GM19397 (cell line): ENCODE measurements around the gene STING1.

Source experiments
- ATAC-seq: cut with Tn5 transposase; IDR thresholded peaks from one replicate; pipeline ENCODE4 v1.9.1; 2021; ENCODE audit warnings: mild to moderate bottlenecking, moderate library complexity; ENCODE audit not compliant: unreplicated experiment

Gene STING1

GRCh38 chr5:139468421-139468931, 14.1 kb downstream of the STING1 start:
- ATAC-seq, result no peak

DNA sequence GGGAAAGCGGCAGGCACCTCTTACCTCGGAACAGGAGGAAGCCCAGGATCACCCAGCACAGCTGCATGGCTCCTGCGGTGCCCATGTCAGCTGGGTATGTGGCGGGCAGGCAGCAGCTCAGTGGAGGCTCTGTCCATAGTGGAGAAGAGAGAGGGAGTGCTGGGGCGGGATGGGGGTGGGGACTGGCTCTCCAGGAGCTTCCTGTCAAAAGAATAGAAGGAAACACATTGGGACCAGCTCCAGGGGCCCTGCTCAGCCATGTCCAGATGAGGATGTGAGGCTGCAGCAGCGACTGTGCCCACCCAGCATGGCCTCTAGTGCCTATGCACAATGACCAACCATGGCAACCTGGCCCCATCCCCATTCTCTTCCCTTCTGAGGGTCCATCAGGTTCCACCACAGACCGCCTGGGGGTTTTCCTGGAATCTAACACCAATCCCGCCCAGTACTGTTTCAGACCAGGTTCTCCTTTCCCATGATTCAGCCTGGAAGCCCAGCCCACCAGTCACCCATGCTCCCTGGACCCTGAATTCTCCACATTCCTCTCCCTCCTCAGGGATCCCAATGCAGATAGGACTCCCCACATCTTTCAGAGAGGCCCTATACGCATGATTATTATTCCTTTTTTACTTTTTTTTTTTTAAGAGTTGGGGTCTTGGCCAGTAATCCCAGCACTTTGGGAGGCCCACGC, 19.8 kb downstream of the STING1 start, which contains the start of gene ECSCR:
Gene ECSCR (minus strand): TSS at position 158 of the 691 bp plus-strand sequence. CDS start 73 bp downstream, at position 85.
- no peak for ATAC-seq

GRCh38 chr5:139461698-139462097, 20.9 kb downstream of the STING1 start:
- no peak for ATAC-seq

GRCh38 chr5:139461176-139461575, 21.4 kb downstream of the STING1 start:
- ATAC-seq, result no peak

DNA sequence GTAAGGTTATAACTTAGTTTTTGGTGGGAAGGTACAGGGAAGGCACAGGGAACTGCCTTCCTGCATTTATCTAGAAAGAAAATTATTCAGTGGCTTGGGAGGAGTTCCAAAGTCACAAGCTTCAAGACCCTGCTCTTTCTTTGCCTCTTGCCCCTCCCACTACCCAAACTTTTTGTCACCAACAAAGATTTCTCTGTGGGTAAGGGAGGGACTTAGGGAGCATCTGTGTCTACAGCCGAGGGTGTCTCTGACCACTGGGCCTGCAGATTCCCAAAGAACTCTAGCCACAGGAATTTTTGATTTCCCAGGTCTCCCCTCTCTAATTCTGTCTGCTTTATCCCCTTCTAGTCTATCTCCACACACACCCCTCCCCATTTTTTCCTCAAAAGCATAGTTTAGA, 22.1 kb downstream of the STING1 start:
- ATAC-seq, result no peak

DNA sequence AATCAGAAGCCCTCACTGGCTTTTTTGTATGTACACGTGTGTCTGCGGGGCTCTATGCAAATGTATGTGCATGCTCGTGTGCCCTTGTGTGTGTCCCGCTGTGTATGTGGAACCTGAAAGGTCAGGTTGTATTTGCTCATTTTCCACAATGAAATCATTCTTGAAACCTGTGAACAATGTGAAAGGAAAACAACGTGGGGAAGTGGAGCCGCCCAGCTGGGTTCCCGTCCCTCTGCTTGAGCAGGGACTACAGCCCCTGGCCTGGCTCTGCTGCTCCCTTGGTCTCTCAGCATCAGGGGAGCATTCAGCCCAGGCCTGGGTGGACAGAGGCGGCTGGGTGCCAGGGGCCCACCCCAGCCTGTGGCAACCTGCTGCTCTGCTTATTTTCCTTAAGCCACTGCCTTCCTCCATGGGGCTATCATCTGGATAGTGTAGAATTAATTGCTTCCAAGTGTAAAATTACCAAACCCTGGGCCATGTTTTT, 23.1 kb downstream of the STING1 start:
- ATAC-seq, result no peak

DNA sequence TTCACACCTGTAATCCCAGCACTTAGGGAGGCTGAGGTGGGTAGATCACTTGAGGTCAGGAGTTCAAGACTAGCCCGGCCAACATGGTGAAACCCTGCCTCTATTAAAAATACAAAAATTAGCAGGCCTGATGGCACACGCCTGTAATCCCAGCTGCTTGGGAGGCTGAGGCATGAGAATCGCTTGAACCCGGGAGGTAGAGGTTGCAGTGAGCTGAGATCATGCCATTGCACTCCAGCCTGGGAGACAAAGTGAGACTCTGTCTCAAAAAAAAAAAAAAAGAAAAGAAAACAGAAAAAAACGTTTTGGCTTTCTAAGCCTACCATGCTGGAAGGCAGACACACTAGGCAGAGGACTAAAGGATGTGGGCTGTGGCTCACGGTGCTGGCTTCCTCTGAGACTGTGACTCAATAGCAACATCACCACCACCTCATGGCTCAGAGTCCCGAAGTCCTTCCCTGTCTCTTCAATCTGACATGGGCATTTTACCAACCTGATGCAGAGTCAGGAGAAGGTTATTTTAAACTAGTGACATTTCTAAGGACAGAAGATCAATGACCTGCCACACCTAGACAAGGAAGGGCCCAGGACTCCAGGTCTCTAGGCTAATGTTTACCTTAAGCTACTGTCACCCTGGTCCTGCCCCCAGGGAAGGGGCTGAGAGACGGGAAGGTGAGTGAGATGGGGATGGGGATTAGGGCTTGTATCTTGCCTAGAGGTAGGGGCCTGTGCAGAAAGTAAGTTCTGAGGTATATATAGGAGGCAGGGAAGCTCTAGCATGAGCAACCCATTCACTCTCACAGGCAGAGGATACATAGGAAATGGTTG, 23.8 kb downstream of the STING1 start:
- peak; percentile 55 for ATAC-seq

- ATAC-seq, result no peak
Measured at GRCh38 chr5:139457653-139458306, 24.8 kb downstream of the STING1 start.

GRCh38 chr5:139457241-139457640, 25.3 kb downstream of the STING1 start:
- ATAC-seq, result no peak

DNA sequence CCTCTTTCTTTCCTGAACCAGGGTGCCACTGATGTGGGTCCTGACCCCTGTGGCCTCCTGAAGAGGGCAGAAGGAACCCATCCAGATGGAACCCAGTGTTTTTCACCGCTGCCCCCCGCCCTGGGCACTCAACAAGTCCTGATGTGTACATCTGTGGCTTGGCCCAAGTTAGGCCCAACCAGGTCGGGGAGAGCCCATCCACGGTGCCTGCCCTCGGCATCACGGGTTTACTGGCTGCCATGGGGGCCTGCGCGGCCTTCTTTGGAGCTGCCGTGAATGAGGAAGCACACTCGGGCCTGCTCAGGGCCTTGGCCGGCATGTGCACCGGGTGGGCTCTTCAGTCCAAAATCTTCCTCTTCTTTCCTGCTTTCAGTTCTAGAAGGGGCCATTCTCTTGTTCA, 25.8 kb downstream of the STING1 start:
- no peak for ATAC-seq

GRCh38 chr5:139454568-139455290, 27.8 kb downstream of the STING1 start:
- ATAC-seq, result no peak

GRCh38 chr5:139453683-139454567, 28.6 kb downstream of the STING1 start:
- ATAC-seq, result no peak

DNA sequence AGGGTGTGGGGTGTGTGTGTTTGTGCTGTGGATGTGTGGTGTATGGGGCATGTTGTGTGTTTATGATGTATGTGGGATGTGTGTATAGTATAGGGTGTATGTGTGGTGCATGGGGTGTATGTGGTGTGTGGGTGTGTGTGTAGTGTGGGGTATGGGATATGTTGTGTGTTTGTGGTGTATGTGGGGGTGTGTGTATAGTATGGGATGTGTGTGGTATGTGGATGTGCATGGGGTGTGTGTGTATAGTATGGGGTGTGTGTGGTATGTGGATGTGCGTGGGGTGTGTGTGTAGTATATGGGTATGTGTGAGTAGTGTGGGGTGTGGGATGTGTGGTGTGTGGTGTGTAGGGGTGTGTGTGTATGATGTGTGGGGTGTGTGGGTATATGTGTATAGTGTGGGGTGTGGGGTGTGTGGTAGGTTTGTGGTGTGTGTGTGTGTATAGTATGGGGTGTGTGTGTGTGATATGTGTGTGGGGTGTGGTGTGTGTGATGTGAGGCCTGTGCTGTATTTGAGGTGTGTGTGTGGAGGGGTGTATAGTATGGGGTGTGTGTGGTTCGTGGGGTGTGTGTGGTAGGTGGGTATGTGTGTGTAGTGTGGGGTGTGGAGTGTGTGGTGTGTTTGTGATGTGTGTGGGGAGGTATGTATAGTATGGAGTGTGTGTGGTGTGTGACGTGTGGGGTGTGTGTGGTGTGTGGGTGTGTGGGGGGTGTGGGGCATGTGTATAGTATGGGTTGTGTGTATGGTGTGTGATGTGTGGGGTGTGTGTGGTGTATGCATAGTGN, 30.5 kb downstream of the STING1 start:
- ATAC-seq, result no peak

GRCh38 chr5:139451176-139451575, 31.4 kb downstream of the STING1 start:
- no peak for ATAC-seq

DNA sequence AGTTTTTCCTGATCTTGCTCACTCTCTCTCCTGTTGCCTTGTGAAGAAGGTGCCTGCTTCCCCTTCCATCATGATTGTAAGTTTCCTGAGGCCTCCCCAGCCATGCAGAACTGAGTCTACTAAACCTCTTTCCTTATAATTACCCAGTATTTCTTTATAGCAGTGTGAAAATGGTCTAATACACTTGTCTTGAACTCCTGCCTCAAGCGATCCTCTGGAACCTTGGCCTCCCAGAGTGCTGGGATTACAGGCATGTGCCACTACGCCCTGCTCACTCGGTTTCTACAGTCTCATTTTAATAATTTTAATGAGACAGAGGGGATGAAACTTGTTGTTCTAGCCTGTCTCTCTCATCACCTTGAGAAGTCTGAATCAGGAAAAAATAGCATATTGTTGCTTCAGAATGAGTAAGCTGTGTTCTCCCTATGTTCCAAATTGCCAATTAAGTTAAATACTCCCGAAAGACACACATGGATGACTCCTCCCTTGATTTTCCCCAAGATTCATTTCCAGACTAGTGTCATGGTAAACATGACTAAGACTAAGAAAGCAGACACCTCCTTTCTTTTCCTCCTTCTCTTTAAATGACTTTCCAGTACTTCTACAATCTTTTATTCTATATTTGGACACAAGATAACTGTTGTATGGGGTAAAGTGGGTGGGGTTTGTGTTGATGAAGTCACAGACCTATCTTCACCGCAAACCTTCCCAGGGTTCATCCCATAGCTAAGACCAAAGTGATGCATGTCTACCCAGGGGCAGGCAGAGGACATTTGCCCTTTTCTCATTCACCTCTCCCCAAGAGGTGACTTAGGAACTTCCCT, 35.4 kb downstream of the STING1 start:
- no peak for ATAC-seq

DNA sequence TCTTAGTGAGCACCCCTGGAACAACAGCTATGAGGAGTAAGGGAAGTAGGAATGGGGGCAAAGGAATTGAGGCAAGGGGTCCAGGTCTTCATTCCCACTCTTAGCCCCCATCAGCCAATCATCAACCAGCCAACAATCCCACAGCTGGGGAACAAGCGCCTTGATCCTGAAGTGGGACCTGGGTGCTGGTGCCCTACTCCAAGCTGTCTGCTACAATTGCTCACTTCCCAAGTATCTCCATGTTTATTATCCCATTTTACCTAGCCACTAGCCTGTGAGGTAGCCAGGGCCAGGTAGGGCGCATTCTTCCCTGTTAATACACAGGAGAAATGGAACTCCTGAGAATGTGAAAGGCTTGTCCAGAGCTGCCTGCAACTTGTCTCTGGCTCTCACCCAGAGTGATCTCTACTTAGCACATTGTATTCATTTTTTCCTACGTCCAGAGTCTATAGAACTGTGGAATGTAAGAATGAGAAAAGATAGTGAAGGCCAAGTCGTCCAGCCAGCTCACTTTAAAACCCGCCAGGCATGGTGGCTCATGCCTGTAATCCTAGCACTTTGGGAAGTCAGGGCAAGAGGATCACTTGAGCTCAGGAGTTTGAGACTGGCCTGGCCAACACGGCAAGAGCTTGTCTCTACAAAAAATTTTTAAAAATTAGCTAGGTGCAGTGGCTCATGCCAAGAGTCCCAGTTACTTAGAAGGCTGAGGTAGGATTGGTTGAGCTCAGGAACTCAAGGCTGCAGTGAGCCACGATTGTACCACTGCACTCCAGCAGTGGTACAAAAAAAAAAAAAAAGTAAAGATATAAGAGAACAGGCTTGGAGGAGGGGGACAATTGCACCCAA, 37.0 kb downstream of the STING1 start:
- no peak for ATAC-seq

DNA sequence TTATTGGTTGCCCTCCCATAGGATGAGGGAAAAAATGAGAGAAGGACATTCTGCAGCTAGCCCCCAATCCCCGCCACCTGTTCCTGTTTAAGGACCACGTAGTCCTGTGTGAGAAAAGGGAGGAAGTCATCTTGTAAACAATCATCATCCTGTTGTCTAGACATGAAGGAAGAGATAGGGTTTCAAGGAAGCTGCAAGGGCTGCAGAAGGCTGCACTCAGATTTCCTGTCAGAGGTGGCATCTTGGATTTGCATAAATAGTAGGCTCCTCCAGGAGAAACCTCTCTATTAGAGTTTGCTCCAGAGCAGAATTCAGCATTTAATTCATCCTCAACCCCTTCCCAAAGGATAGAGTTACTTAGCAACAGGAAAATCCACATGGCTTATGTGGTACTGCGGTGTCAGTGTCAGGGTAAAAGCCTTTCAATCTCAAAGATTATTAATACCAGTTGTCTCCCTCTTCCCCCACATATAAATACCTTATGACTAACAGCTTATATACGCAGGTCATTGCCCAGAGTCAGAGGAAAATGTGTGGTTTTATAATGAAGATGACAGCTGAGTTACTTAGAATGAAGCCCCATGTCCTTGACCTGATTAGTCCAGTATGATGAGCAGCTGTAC, 38.6 kb downstream of the STING1 start:
- ATAC-seq, result no peak
